ENCODE data around the gene PDLIM4.

The PDLIM4 gene

GRCh38 chr5:132228241-132229035 is 29.1 kb upstream of the PDLIM4 start:
- H3K36me3 ChIP-seq (ENCODE audit: insufficient read depth, low read length): no peaks in the 10 kb centered on the region
- no peaks in the 10 kb centered on the region for H3K27me3 ChIP-seq (ENCODE audit: control insufficient read depth in 1 of 2, insufficient read depth in 2 of 2, low read length in 2 of 2)
- peaks cover 38% of the 10 kb centered on the region for H3K4me1 ChIP-seq (ENCODE audit: insufficient read depth, low read length)
- H3K4me3 ChIP-seq (ENCODE audit: low read depth in 1 of 2, low read length in 2 of 2): peak overlapping the region; percentile 64 to 82
- no peaks in the 10 kb centered on the region for H3K9me3 ChIP-seq (ENCODE audit: low read length)
- H3K9ac ChIP-seq (ENCODE audit: low read length): no peak overlapping the region
- peak overlapping the region; percentile 94 for H3K27ac ChIP-seq (ENCODE audit: low read depth, low read length)

- no peaks in the 10 kb centered on the region for H3K27me3 ChIP-seq (ENCODE audit: control insufficient read depth in 1 of 2, insufficient read depth in 2 of 2, low read length in 2 of 2)
- H3K27ac ChIP-seq (ENCODE audit: low read depth, low read length): no peak overlapping the region
- H3K4me3 ChIP-seq (ENCODE audit: low read depth in 1 of 2, low read length in 2 of 2): no peak overlapping the region
- peaks cover 30% of the 10 kb centered on the region for H3K4me1 ChIP-seq (ENCODE audit: insufficient read depth, low read length)
- H3K9me3 ChIP-seq (ENCODE audit: low read length): no peaks in the 10 kb centered on the region
- no peaks in the 10 kb centered on the region for H3K36me3 ChIP-seq (ENCODE audit: insufficient read depth, low read length)
- H3K9ac ChIP-seq (ENCODE audit: low read length): no peak overlapping the region
These were observed 28.3 kb upstream of the PDLIM4 start for GRCh38 chr5:132229236-132229635.

- H3K27ac ChIP-seq (ENCODE audit: low read depth, low read length): no peak overlapping the region
- H3K4me3 ChIP-seq (ENCODE audit: low read depth in 1 of 2, low read length in 2 of 2): no peak overlapping the region
- H3K9ac ChIP-seq (ENCODE audit: low read length): no peak overlapping the region
- no peaks in the 10 kb centered on the region for H3K9me3 ChIP-seq (ENCODE audit: low read length)
- no peaks in the 10 kb centered on the region for H3K36me3 ChIP-seq (ENCODE audit: insufficient read depth, low read length)
- no peaks in the 10 kb centered on the region for H3K27me3 ChIP-seq (ENCODE audit: control insufficient read depth in 1 of 2, insufficient read depth in 2 of 2, low read length in 2 of 2)
- peaks cover 14% of the 10 kb centered on the region for H3K4me1 ChIP-seq (ENCODE audit: insufficient read depth, low read length)
These were observed 26.6 kb upstream of the PDLIM4 start for GRCh38 chr5:132230871-132231270.

- no peaks in the 10 kb centered on the region for H3K27me3 ChIP-seq (ENCODE audit: control insufficient read depth in 1 of 2, insufficient read depth in 2 of 2, low read length in 2 of 2)
- H3K4me3 ChIP-seq (ENCODE audit: low read depth in 1 of 2, low read length in 2 of 2): no peak overlapping the region
- H3K27ac ChIP-seq (ENCODE audit: low read depth, low read length): no peak overlapping the region
- H3K9me3 ChIP-seq (ENCODE audit: low read length): no peaks in the 10 kb centered on the region
- no peak overlapping the region for H3K9ac ChIP-seq (ENCODE audit: low read length)
- no peaks in the 10 kb centered on the region for H3K36me3 ChIP-seq (ENCODE audit: insufficient read depth, low read length)
- H3K4me1 ChIP-seq (ENCODE audit: insufficient read depth, low read length): no peaks in the 10 kb centered on the region
These were observed 25.0 kb upstream of the PDLIM4 start for GRCh38 chr5:132232465-132232864.

DNA sequence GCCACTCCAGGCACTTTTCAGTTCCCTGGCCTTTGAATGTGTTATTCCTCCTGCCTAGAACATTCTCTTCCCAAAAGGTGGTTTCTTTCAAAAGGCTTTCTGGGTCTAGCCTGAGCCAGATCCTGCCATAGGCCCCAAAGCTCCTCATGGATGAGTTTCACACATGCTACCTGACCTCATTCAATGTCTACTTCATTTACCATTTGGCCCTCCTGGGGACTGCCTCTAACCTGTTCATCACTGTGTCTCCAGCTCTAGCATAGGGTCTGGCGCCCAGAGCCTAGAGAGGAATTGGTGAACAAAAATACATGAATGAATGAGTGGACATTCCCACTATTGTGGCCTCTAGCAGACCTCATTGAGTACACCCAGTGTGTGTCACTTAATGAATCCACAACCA is 24.4 kb upstream of the PDLIM4 start:
- H3K27me3 ChIP-seq (ENCODE audit: control insufficient read depth in 1 of 2, insufficient read depth in 2 of 2, low read length in 2 of 2): no peaks in the 10 kb centered on the region
- H3K9me3 ChIP-seq (ENCODE audit: low read length): no peaks in the 10 kb centered on the region
- no peak overlapping the region for H3K9ac ChIP-seq (ENCODE audit: low read length)
- H3K4me3 ChIP-seq (ENCODE audit: low read depth in 1 of 2, low read length in 2 of 2): no peak overlapping the region
- no peaks in the 10 kb centered on the region for H3K36me3 ChIP-seq (ENCODE audit: insufficient read depth, low read length)
- H3K4me1 ChIP-seq (ENCODE audit: insufficient read depth, low read length): no peaks in the 10 kb centered on the region
- no peak overlapping the region for H3K27ac ChIP-seq (ENCODE audit: low read depth, low read length)

DNA sequence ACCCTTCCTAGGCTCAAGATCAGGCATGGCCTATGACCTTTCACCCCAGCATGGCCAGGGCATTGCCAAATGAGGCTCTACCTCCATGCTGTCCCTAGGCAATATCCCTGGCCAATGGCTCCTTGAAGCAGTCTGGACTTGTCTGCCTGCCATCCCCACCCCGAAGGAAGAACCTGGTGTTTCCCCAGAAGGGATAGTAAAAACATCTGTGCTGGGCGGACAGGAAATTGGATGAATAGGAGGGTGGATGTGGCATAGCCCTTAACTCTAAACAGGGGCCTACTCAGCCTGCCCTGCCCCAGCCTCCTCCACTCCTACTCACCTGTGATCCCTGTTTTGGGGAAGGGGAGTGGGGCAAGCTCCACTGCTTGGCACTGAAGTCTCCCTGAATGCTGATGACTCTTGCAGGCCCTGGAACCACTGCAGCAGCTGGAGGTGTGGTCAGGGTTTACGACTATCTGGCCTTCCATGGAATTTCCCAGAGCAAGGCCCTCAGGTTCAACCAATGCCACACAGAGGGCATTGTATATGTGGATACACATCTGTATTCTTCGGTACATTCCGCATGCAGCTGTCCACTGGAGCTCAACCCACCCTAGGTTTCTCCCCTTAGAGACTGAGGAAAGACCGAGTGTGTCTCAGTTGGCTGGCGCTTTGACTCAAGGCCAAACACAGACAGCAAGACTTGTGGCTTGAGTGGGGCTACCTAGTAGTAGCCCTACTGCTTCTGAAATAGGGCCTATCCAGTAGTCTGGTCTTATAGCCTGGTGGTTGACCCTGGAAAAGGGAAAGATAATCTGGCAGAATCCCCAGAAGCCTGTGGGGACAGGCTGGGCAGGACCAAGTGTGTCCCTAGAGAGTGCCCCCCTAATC is 23.4 kb upstream of the PDLIM4 start:
- H3K9me3 ChIP-seq (ENCODE audit: low read length): no peaks in the 10 kb centered on the region
- no peak overlapping the region for H3K4me3 ChIP-seq (ENCODE audit: low read depth in 1 of 2, low read length in 2 of 2)
- H3K36me3 ChIP-seq (ENCODE audit: insufficient read depth, low read length): no peaks in the 10 kb centered on the region
- H3K9ac ChIP-seq (ENCODE audit: low read length): no peak overlapping the region
- no peaks in the 10 kb centered on the region for H3K27me3 ChIP-seq (ENCODE audit: control insufficient read depth in 1 of 2, insufficient read depth in 2 of 2, low read length in 2 of 2)
- no peak overlapping the region for H3K27ac ChIP-seq (ENCODE audit: low read depth, low read length)
- no peaks in the 10 kb centered on the region for H3K4me1 ChIP-seq (ENCODE audit: insufficient read depth, low read length)

DNA sequence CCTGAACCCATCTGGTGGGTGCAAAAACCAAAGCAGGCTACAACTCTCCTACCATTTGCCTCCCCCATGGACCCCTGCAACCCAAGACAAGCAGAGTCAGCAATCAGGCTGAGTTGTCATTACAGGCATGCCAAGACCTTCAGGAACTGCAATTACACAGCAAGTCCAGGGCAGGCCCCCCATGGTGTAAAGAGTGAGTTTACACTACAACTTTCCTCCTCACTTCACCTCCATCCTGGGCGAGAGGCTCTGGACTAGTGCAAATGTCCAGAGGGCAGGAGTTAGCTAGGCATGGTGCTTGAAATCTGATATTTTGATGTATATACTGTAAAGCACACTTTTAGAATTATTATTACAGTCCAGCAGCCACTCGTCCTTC is 22.8 kb upstream of the PDLIM4 start:
- H3K9me3 ChIP-seq (ENCODE audit: low read length): no peaks in the 10 kb centered on the region
- no peak overlapping the region for H3K27ac ChIP-seq (ENCODE audit: low read depth, low read length)
- H3K4me3 ChIP-seq (ENCODE audit: low read depth in 1 of 2, low read length in 2 of 2): no peak overlapping the region
- no peaks in the 10 kb centered on the region for H3K4me1 ChIP-seq (ENCODE audit: insufficient read depth, low read length)
- H3K27me3 ChIP-seq (ENCODE audit: control insufficient read depth in 1 of 2, insufficient read depth in 2 of 2, low read length in 2 of 2): no peaks in the 10 kb centered on the region
- no peak overlapping the region for H3K9ac ChIP-seq (ENCODE audit: low read length)
- no peaks in the 10 kb centered on the region for H3K36me3 ChIP-seq (ENCODE audit: insufficient read depth, low read length)

- no peaks in the 10 kb centered on the region for H3K4me1 ChIP-seq (ENCODE audit: insufficient read depth, low read length)
- H3K27me3 ChIP-seq (ENCODE audit: control insufficient read depth in 1 of 2, insufficient read depth in 2 of 2, low read length in 2 of 2): no peaks in the 10 kb centered on the region
- no peak overlapping the region for H3K9ac ChIP-seq (ENCODE audit: low read length)
- no peak overlapping the region for H3K27ac ChIP-seq (ENCODE audit: low read depth, low read length)
- H3K9me3 ChIP-seq (ENCODE audit: low read length): no peaks in the 10 kb centered on the region
- H3K4me3 ChIP-seq (ENCODE audit: low read depth in 1 of 2, low read length in 2 of 2): no peak overlapping the region
- H3K36me3 ChIP-seq (ENCODE audit: insufficient read depth, low read length): no peaks in the 10 kb centered on the region
These were observed 22.2 kb upstream of the PDLIM4 start for GRCh38 chr5:132235340-132235739.

- H3K9me3 ChIP-seq (ENCODE audit: low read length): no peaks in the 10 kb centered on the region
- H3K4me1 ChIP-seq (ENCODE audit: insufficient read depth, low read length): no peaks in the 10 kb centered on the region
- no peaks in the 10 kb centered on the region for H3K36me3 ChIP-seq (ENCODE audit: insufficient read depth, low read length)
These were observed 20.4 kb upstream of the PDLIM4 start for GRCh38 chr5:132237141-132237540.

GRCh38 chr5:132237670-132238069 is 19.8 kb upstream of the PDLIM4 start:
- Histone ChIP-seq H3K27me3 (ENCODE audit: control insufficient read depth in 1 of 2, insufficient read depth in 2 of 2, low read length in 2 of 2) (no peaks in the 10 kb centered on the region), H3K9ac (ENCODE audit: low read length) (no peak overlapping the region), H3K27ac (ENCODE audit: low read depth, low read length) (no peak overlapping the region), H3K4me1 (ENCODE audit: insufficient read depth, low read length) (no peaks in the 10 kb centered on the region), H3K36me3 (ENCODE audit: insufficient read depth, low read length) (no peaks in the 10 kb centered on the region), H3K9me3 (ENCODE audit: low read length) (no peaks in the 10 kb centered on the region), H3K4me3 (ENCODE audit: low read depth in 1 of 2, low read length in 2 of 2) (no peak overlapping the region)

More at GRCh38 chr5:132237141-132237540, 20.4 kb upstream of the PDLIM4 start:
- no peak overlapping the region for H3K27ac ChIP-seq (ENCODE audit: low read depth, low read length)
- H3K27me3 ChIP-seq (ENCODE audit: control insufficient read depth in 1 of 2, insufficient read depth in 2 of 2, low read length in 2 of 2): no peaks in the 10 kb centered on the region
- no peak overlapping the region for H3K9ac ChIP-seq (ENCODE audit: low read length)
- H3K4me3 ChIP-seq (ENCODE audit: low read depth in 1 of 2, low read length in 2 of 2): no peak overlapping the region

- no peak overlapping the region for H3K4me3 ChIP-seq (ENCODE audit: low read depth in 1 of 2, low read length in 2 of 2)
- no peak overlapping the region for H3K9ac ChIP-seq (ENCODE audit: low read length)
- no peak overlapping the region for H3K27ac ChIP-seq (ENCODE audit: low read depth, low read length)
- H3K9me3 ChIP-seq (ENCODE audit: low read length): no peaks in the 10 kb centered on the region
- H3K27me3 ChIP-seq (ENCODE audit: control insufficient read depth in 1 of 2, insufficient read depth in 2 of 2, low read length in 2 of 2): no peaks in the 10 kb centered on the region
- no peaks in the 10 kb centered on the region for H3K4me1 ChIP-seq (ENCODE audit: insufficient read depth, low read length)
- no peaks in the 10 kb centered on the region for H3K36me3 ChIP-seq (ENCODE audit: insufficient read depth, low read length)
These were observed 19.2 kb upstream of the PDLIM4 start for GRCh38 chr5:132238169-132238744.
